Liver (tissue), 3 donors: ENCODE data around the gene CIDEA.

ENCODE experiments used
- CTCF ChIP-seq: fragments of 150-350 bp; IDR thresholded peaks from 2 replicates; pipeline ENCODE4 v1.5.1; 2017; ENCODE audit warnings: improper control_type of control experiment, low read depth, low read length; ENCODE audit not compliant: missing input control
- EGR1 ChIP-seq, 2 donors: IDR thresholded peaks; 2 replicates each; pipeline ENCODE4 v1.6.1; 2016 to 2018; ENCODE audit warnings: antibody characterized with exemption in 2 of 2, low read depth in 2 of 2
- GABPA ChIP-seq, 2 donors: IDR thresholded peaks in 1 of 2; conservative IDR thresholded peaks in 1 of 2; 2 replicates each; pipeline ENCODE4 v1.6.1; 2016; ENCODE audit warnings: antibody characterized with exemption in 2 of 2, mild to moderate bottlenecking in 1 of 2, moderate library complexity in 1 of 2
- MAX ChIP-seq: IDR thresholded peaks from 2 replicates; pipeline ENCODE4 v1.6.1; 2016; ENCODE audit warnings: antibody characterized with exemption
- REST ChIP-seq: IDR thresholded peaks from 2 replicates; pipeline ENCODE4 v1.6.1; 2016; ENCODE audit warnings: antibody characterized with exemption, mild to moderate bottlenecking
- TAF1 ChIP-seq: conservative IDR thresholded peaks from 2 replicates; pipeline ENCODE4 v1.6.1; 2016; ENCODE audit warnings: antibody characterized with exemption, mild to moderate bottlenecking
- donor health status: healthy.
- donor health status: healthy.

GRCh38 chr18:12236934-12237832 lies 17.0 kb upstream of the CIDEA start:
- peak; percentile 90 for TF ChIP-seq CTCF
- TF ChIP-seq REST: no peak
- no peak for TF ChIP-seq GABPA (IDR thresholded peaks at IDR 0.05 in 1 of 2, conservative IDR thresholded peaks at IDR 0.05 in 1 of 2)
- no peak for TF ChIP-seq EGR1 (IDR thresholded peaks at IDR 0.05; ENCODE audit: low read depth in 2 of 2)
- no peak for TF ChIP-seq MAX
- TF ChIP-seq TAF1: no peak
